ENCODE data around the gene MT1HL1.

The MT1HL1 gene

DNA sequence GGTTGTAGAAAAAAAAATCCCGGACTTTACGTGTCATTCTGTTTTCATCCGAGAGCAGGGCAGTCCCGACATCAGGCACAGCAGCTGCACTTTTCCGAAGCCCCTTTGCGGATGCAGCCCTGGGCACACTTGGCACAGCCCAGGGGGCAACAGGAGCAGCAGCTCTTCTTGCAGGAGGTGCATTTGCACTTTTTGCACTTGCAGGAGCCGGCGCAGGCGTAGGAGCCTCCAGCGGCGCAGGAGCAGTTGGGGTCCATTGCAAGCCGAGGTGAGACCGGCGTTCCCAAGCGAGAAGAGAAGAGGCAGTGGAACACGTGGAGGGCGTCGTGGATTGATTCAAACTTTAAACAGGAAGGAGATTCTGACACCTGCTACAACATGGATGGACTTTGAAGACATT, at the start of gene MT1HL1:
MT1HL1 (minus strand) TSS at position 326 of the 400 bp plus-strand sequence; CDS start at position 257, 69 bp downstream.
- Histone ChIP-seq H3K4me3 (ENCODE audit: low read length in 2 of 2) (no peak within 1 kb of the TSS), H3K4me1 (ENCODE audit: control insufficient read depth in 2 of 2, insufficient read depth in 2 of 2, low read length in 2 of 2) (no peaks in the 10 kb centered on the region)

GRCh38 chr1:237050915-237051314, 46.7 kb upstream of the MT1HL1 start:
- Histone ChIP-seq H3K9ac (ENCODE audit: low read depth in 1 of 2, low read length in 2 of 2) (no peak overlapping the region), H3K27ac (ENCODE audit: low read depth in 2 of 2, low read length in 2 of 2) (no peak overlapping the region), H3K27me3 (ENCODE audit: control insufficient read depth in 2 of 2, insufficient read depth in 2 of 2, low read length in 2 of 2) (peaks cover 0 to 9% of the 10 kb centered on the region in 2 donors), H3K9me3 (ENCODE audit: control insufficient read depth in 2 of 2, low read length in 2 of 2) (no peaks in the 10 kb centered on the region), H3K4me1 (ENCODE audit: control insufficient read depth in 2 of 2, insufficient read depth in 2 of 2, low read length in 2 of 2) (no peaks in the 10 kb centered on the region), H3K36me3 (ENCODE audit: control insufficient read depth in 2 of 2, insufficient read depth in 2 of 2, low read length in 2 of 2) (no peaks in the 10 kb centered on the region), H3K4me3 (ENCODE audit: low read length in 2 of 2) (no peak overlapping the region)

More for the DNA sequence above, at the start of gene MT1HL1:
- H3K36me3 ChIP-seq (ENCODE audit: control insufficient read depth in 2 of 2, insufficient read depth in 2 of 2, low read length in 2 of 2): no peaks in the 10 kb centered on the region
- H3K9me3 ChIP-seq (ENCODE audit: control insufficient read depth in 2 of 2, low read length in 2 of 2): no peaks in the 10 kb centered on the region
- H3K27me3 ChIP-seq (ENCODE audit: control insufficient read depth in 2 of 2, insufficient read depth in 2 of 2, low read length in 2 of 2): no peaks in the 10 kb centered on the region
- H3K9ac ChIP-seq (ENCODE audit: low read depth in 1 of 2, low read length in 2 of 2): no peak within 1 kb of the TSS
- no peak within 1 kb of the TSS for H3K27ac ChIP-seq (ENCODE audit: low read depth in 2 of 2, low read length in 2 of 2)

DNA sequence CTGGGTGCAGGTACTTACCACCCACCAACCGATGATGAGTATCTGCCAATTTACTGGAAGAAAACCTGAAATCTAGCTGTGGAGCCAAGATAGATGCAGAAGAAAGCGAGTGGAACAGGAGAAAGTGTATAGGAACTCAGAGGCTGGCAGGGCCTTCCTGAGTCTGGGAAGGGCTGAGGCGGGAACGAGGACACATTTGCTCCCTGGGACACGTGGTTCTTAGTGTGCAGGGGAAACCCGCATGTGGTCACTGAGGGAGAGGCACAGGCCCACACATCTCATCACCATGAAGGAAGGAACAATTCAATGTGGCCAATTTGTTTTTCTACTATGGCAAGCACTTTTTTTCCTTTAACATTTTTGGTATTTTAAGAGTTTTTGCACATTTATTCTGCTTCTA, 45.9 kb upstream of the MT1HL1 start:
- no peaks in the 10 kb centered on the region for H3K4me1 ChIP-seq (ENCODE audit: control insufficient read depth in 2 of 2, insufficient read depth in 2 of 2, low read length in 2 of 2)
- no peak overlapping the region for H3K9ac ChIP-seq (ENCODE audit: low read depth in 1 of 2, low read length in 2 of 2)
- H3K36me3 ChIP-seq (ENCODE audit: control insufficient read depth in 2 of 2, insufficient read depth in 2 of 2, low read length in 2 of 2): no peaks in the 10 kb centered on the region
- no peak overlapping the region for H3K4me3 ChIP-seq (ENCODE audit: low read length in 2 of 2)
- H3K27me3 ChIP-seq (ENCODE audit: control insufficient read depth in 2 of 2, insufficient read depth in 2 of 2, low read length in 2 of 2): peaks cover 2 to 10% of the 10 kb centered on the region in 2 donors
- no peak overlapping the region for H3K27ac ChIP-seq (ENCODE audit: low read depth in 2 of 2, low read length in 2 of 2)
- no peaks in the 10 kb centered on the region for H3K9me3 ChIP-seq (ENCODE audit: control insufficient read depth in 2 of 2, low read length in 2 of 2)

DNA sequence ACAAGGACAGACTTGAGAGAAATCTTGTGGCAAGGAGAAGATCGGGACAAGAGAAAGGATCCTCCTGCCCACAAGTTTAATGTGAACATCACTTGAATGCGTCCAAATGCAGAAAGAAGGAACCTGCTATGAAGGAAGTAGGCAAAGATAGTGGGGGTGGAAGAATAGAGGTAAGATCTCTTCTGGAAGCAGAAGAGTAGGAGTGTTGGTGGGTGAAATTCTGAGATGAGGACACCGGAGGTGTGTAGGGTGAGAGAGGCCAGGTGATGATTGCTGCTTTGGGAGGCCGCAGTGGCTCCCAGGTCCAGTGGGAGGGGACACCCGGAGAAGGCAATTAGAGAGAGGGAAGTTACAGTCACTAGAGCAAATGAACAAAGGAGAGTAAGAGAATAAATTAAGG, 44.6 kb upstream of the MT1HL1 start:
- Histone ChIP-seq H3K9ac (ENCODE audit: low read depth in 1 of 2, low read length in 2 of 2) (no peak overlapping the region), H3K36me3 (ENCODE audit: control insufficient read depth in 2 of 2, insufficient read depth in 2 of 2, low read length in 2 of 2) (no peaks in the 10 kb centered on the region), H3K4me1 (ENCODE audit: control insufficient read depth in 2 of 2, insufficient read depth in 2 of 2, low read length in 2 of 2) (no peaks in the 10 kb centered on the region), H3K9me3 (ENCODE audit: control insufficient read depth in 2 of 2, low read length in 2 of 2) (no peaks in the 10 kb centered on the region), H3K27ac (ENCODE audit: low read depth in 2 of 2, low read length in 2 of 2) (no peak overlapping the region), H3K27me3 (ENCODE audit: control insufficient read depth in 2 of 2, insufficient read depth in 2 of 2, low read length in 2 of 2) (peaks cover 2 to 13% of the 10 kb centered on the region in 2 donors), H3K4me3 (ENCODE audit: low read length in 2 of 2) (no peak overlapping the region)

GRCh38 chr1:237045278-237046016, 41.2 kb upstream of the MT1HL1 start:
- Histone ChIP-seq H3K4me3 (ENCODE audit: low read length in 2 of 2) (no peak overlapping the region), H3K9me3 (ENCODE audit: control insufficient read depth in 2 of 2, low read length in 2 of 2) (peaks cover 0 to 3% of the 10 kb centered on the region in 2 donors), H3K27ac (ENCODE audit: low read depth in 2 of 2, low read length in 2 of 2) (no peak overlapping the region), H3K27me3 (ENCODE audit: control insufficient read depth in 2 of 2, insufficient read depth in 2 of 2, low read length in 2 of 2) (peaks cover 8 to 35% of the 10 kb centered on the region in 2 donors), H3K9ac (ENCODE audit: low read depth in 1 of 2, low read length in 2 of 2) (no peak overlapping the region), H3K36me3 (ENCODE audit: control insufficient read depth in 2 of 2, insufficient read depth in 2 of 2, low read length in 2 of 2) (no peaks in the 10 kb centered on the region), H3K4me1 (ENCODE audit: control insufficient read depth in 2 of 2, insufficient read depth in 2 of 2, low read length in 2 of 2) (no peaks in the 10 kb centered on the region)

DNA sequence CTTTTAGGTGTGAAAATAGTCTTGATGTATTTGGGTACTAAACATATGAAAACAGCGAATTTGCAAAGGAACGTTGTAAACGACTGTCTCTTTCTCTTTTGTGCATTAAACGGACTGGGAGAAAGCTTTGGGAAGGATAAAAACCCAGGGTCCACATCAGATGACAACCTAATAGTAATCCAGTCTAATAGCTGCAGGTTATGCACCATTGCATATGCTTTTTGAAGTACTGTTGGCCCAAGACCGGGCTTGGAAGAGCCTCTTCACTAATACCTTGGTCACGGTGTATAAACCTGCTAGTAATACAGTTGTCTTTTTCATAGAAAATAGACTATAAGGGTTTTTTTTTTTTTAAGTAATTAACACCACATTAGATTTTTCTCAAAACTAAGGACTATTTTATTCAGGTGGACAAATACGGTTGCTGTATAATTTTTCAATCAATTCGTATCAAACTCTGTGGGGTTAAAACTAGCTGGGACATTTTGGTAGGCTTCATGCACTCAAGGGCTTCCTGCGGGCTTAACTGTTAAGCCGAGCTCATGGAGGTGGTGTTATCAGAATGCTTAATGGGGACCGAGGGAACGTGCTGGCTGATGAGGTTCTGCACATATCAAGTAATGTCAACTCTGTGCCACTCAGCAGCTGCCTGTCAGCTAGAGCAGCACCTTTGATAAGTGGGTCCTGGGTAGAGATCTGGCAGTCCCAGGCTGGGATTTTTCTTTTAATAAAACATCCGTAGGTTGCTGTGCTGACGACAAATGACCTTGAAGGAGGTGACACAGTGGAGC, 39.8 kb upstream of the MT1HL1 start:
- H3K27me3 ChIP-seq (ENCODE audit: control insufficient read depth in 2 of 2, insufficient read depth in 2 of 2, low read length in 2 of 2): peaks cover 8 to 37% of the 10 kb centered on the region in 2 donors

GRCh38 chr1:237042892-237043576, 38.8 kb upstream of the MT1HL1 start:
- H3K27ac ChIP-seq (ENCODE audit: low read depth in 2 of 2, low read length in 2 of 2): no peak overlapping the region

More for the DNA sequence above, 39.8 kb upstream of the MT1HL1 start:
- no peaks in the 10 kb centered on the region for H3K36me3 ChIP-seq (ENCODE audit: control insufficient read depth in 2 of 2, insufficient read depth in 2 of 2, low read length in 2 of 2)
- no peak overlapping the region for H3K27ac ChIP-seq (ENCODE audit: low read depth in 2 of 2, low read length in 2 of 2)
- H3K4me1 ChIP-seq (ENCODE audit: control insufficient read depth in 2 of 2, insufficient read depth in 2 of 2, low read length in 2 of 2): no peaks in the 10 kb centered on the region
- H3K9me3 ChIP-seq (ENCODE audit: control insufficient read depth in 2 of 2, low read length in 2 of 2): peaks cover 0 to 3% of the 10 kb centered on the region in 2 donors
- no peak overlapping the region for H3K4me3 ChIP-seq (ENCODE audit: low read length in 2 of 2)
- no peak overlapping the region for H3K9ac ChIP-seq (ENCODE audit: low read depth in 1 of 2, low read length in 2 of 2)

GRCh38 chr1:237042526-237042891, 38.3 kb upstream of the MT1HL1 start:
- H3K9ac ChIP-seq (ENCODE audit: low read depth in 1 of 2, low read length in 2 of 2): no peak overlapping the region
- H3K9me3 ChIP-seq (ENCODE audit: control insufficient read depth in 2 of 2, low read length in 2 of 2): peaks cover 0 to 3% of the 10 kb centered on the region in 2 donors
- peaks cover 8 to 37% of the 10 kb centered on the region in 2 donors for H3K27me3 ChIP-seq (ENCODE audit: control insufficient read depth in 2 of 2, insufficient read depth in 2 of 2, low read length in 2 of 2)
- peak overlapping the region in 1 of 2 donors; percentile 7 for H3K4me3 ChIP-seq (ENCODE audit: low read length in 2 of 2)
- H3K4me1 ChIP-seq (ENCODE audit: control insufficient read depth in 2 of 2, insufficient read depth in 2 of 2, low read length in 2 of 2): no peaks in the 10 kb centered on the region
- no peaks in the 10 kb centered on the region for H3K36me3 ChIP-seq (ENCODE audit: control insufficient read depth in 2 of 2, insufficient read depth in 2 of 2, low read length in 2 of 2)
- H3K27ac ChIP-seq (ENCODE audit: low read depth in 2 of 2, low read length in 2 of 2): no peak overlapping the region

More at GRCh38 chr1:237042892-237043576, 38.8 kb upstream of the MT1HL1 start:
- H3K4me1 ChIP-seq (ENCODE audit: control insufficient read depth in 2 of 2, insufficient read depth in 2 of 2, low read length in 2 of 2): no peaks in the 10 kb centered on the region
- H3K4me3 ChIP-seq (ENCODE audit: low read length in 2 of 2): peak overlapping the region; percentile 24 to 46
- no peak overlapping the region for H3K9ac ChIP-seq (ENCODE audit: low read depth in 1 of 2, low read length in 2 of 2)
- H3K27me3 ChIP-seq (ENCODE audit: control insufficient read depth in 2 of 2, insufficient read depth in 2 of 2, low read length in 2 of 2): peaks cover 8 to 37% of the 10 kb centered on the region in 2 donors
- H3K9me3 ChIP-seq (ENCODE audit: control insufficient read depth in 2 of 2, low read length in 2 of 2): peaks cover 0 to 3% of the 10 kb centered on the region in 2 donors
- H3K36me3 ChIP-seq (ENCODE audit: control insufficient read depth in 2 of 2, insufficient read depth in 2 of 2, low read length in 2 of 2): no peaks in the 10 kb centered on the region

GRCh38 chr1:237041795-237042525, 37.7 kb upstream of the MT1HL1 start, which contains the start of gene RYR2:
Gene RYR2 (plus strand): TSS chr1:237042184. CDS start chr1:237042522, 338 bp downstream.
- Histone ChIP-seq H3K27ac (ENCODE audit: low read depth in 2 of 2, low read length in 2 of 2) (no peak within 1 kb of the TSS), H3K27me3 (ENCODE audit: control insufficient read depth in 2 of 2, insufficient read depth in 2 of 2, low read length in 2 of 2) (peaks cover 8 to 36% of the 10 kb centered on the region in 2 donors), H3K4me3 (ENCODE audit: low read length in 2 of 2) (peak within 1 kb of the TSS; percentile 24 to 46), H3K9me3 (ENCODE audit: control insufficient read depth in 2 of 2, low read length in 2 of 2) (peaks cover 0 to 3% of the 10 kb centered on the region in 2 donors), H3K9ac (ENCODE audit: low read depth in 1 of 2, low read length in 2 of 2) (no peak within 1 kb of the TSS), H3K4me1 (ENCODE audit: control insufficient read depth in 2 of 2, insufficient read depth in 2 of 2, low read length in 2 of 2) (no peaks in the 10 kb centered on the region), H3K36me3 (ENCODE audit: control insufficient read depth in 2 of 2, insufficient read depth in 2 of 2, low read length in 2 of 2) (no peaks in the 10 kb centered on the region)

Measured in mucosa of rectum (tissue), 2 donors.